ENCODE data around the gene AP5S1. TPM values are rescaled to one million over a fixed set of nuclear protein-coding genes. Genes with fewer than 3 reads are reported as not detected.

The AP5S1 gene
- total and polyA plus RNA-seq, 10 of the 15 experiments (the other 5 are each of a cell fraction or from before 2014, with no cell fraction given): 3.8 to 13.2 (median 7.8) TPM

GRCh38 chr20:3873507-3873906, 53.2 kb downstream of the AP5S1 start:
- no peaks in the 10 kb centered on the region for H3K4me1 ChIP-seq (ENCODE audit: control insufficient read depth, insufficient read depth, low read length)
- no peak for ATAC-seq
- H4K20me1 ChIP-seq (ENCODE audit: control insufficient read depth, insufficient read depth): no peaks in the 10 kb centered on the region
- ChIA-PET POLR2A (no interaction called here), CTCF (no interaction called here), RAD21 (ENCODE audit: unreplicated experiment) (no interaction called here), SMC1A (ENCODE audit: uncharacterized antibody, unreplicated experiment) (no interaction called here)
- H2AFZ ChIP-seq (ENCODE audit: control insufficient read depth, low read depth, low read length): no peak overlapping the region
- in situ Hi-C loops (cut with MboI) (no loop called here), intact Hi-C loops (cut with micrococcal nuclease; ENCODE audit: unreplicated experiment) (no loop called here)
- 97% methylated on average over 5 of the region's 5 CpGs for WGBS (ENCODE audit: insufficient coverage, insufficient replicate concordance, low lambda C conversion rate, missing lambda C conversion rate)
- H3K79me2 ChIP-seq (ENCODE audit: control insufficient read depth, insufficient read depth, low read length): no peaks in the 10 kb centered on the region
- BruUV-seq (replicated peaks): no TSS peak
- H3K36me3 ChIP-seq (ENCODE audit: control insufficient read depth in 2 of 2, insufficient read depth in 2 of 2, low read length in 1 of 2): no peaks in the 10 kb centered on the region; a peak in 2 of 4 replicates
- no peak overlapping the region for H3K27ac ChIP-seq (ENCODE audit: control insufficient read depth, insufficient read depth)
- no peaks in the 10 kb centered on the region for H3K9me3 ChIP-seq (replicated peaks; ENCODE audit: control insufficient read depth, insufficient read depth, low read length)
- H3K27me3 ChIP-seq (replicated peaks in 1 of 2; ENCODE audit: control insufficient read depth in 2 of 2, insufficient read depth in 2 of 2, low read length in 1 of 2): no peaks in the 10 kb centered on the region
- DNase-seq (ENCODE audit: low read depth, low spot score): no peak
- H3K4me3 ChIP-seq: no peak overlapping the region
- no peak overlapping the region for H3K4me2 ChIP-seq (ENCODE audit: control insufficient read depth, insufficient read depth)
- TF ChIP-seq ESRRA (IDR thresholded peaks at IDR 0.05; ENCODE audit: low read length): no peak
- TF ChIP-seq E2F8 (IDR thresholded peaks at IDR 0.05; ENCODE audit: low read depth, partially characterized antibody): no peak
- TF ChIP-seq STAT1 (conservative IDR thresholded peaks at IDR 0.05): no peak
- TF ChIP-seq SMAD1 (IDR thresholded peaks at IDR 0.05; ENCODE audit: low read depth, partially characterized antibody): no peak
- TF ChIP-seq CHD2 (IDR thresholded peaks at IDR 0.05; ENCODE audit: borderline replicate concordance, low read depth, low read length): no peak
- TF ChIP-seq BMI1 (IDR thresholded peaks at IDR 0.05; ENCODE audit: borderline replicate concordance): no peak
- no peak for TF ChIP-seq IRF5 (IDR thresholded peaks at IDR 0.05; ENCODE audit: borderline replicate concordance)
- TF ChIP-seq TCF12 (IDR thresholded peaks at IDR 0.05; ENCODE audit: low read depth, low read length): no peak
- no peak for TF ChIP-seq MXI1 (IDR thresholded peaks at IDR 0.05; ENCODE audit: low read depth, low read length)
- no peak for TF ChIP-seq SPI1 (IDR thresholded peaks at IDR 0.05; ENCODE audit: borderline replicate concordance, insufficient read depth, low read depth, low read length)
- TF ChIP-seq RAD21 (IDR thresholded peaks at IDR 0.05; ENCODE audit: insufficient read depth, low read depth, low read length): no peak
- TF ChIP-seq RELB (IDR thresholded peaks at IDR 0.05; ENCODE audit: low read depth): no peak
- no peak for TF ChIP-seq HDAC2 (IDR thresholded peaks at IDR 0.05)
- FAIRE-seq: no peak
- no peak overlapping the region for H3K9ac ChIP-seq (ENCODE audit: control insufficient read depth, insufficient read depth, low read length)
